A673 (cell line): ENCODE data around the gene GAB2.

Experiments used
- CTCF ChIP-seq: fragments of 300-800, 200-600 bp; sonication (generic); conservative IDR thresholded peaks from 2 replicates; pipeline ENCODE4 v1.5.1; 2017; ENCODE audit warnings: low read depth, mild to moderate bottlenecking, antibody characterized with exemption, low read length, moderate library complexity, mixed read lengths
- EZH2 ChIP-seq: fragments of 200-600 bp; sonication (generic); IDR thresholded peaks from 2 replicates; pipeline ENCODE4 v1.6.1; 2017; ENCODE audit warnings: borderline replicate concordance, low read depth, mild to moderate bottlenecking, mixed read lengths, antibody characterized with exemption, low read length; ENCODE audit not compliant: poor library complexity, severe bottlenecking

- no peak for TF ChIP-seq CTCF
- TF ChIP-seq EZH2: no peak
Observed at GRCh38 chr11:78338138-78338537, 79.5 kb downstream of the GAB2 start.
